ENCODE measurements around the gene OXLD1.

Gene OXLD1

GRCh38 chr17:81706757-81707624 is 40.6 kb upstream of the OXLD1 start:
- DNase-seq = no peak
- TF ChIP-seq POLR2A (IDR thresholded peaks at IDR 0.05; ENCODE audit: low read length) = no peak
- no peak for TF ChIP-seq GATA1 (IDR thresholded peaks at IDR 0.05; ENCODE audit: low read depth, low read length)

GRCh38 chr17:81706232-81706611 is 39.8 kb upstream of the OXLD1 start:
- DNase-seq = no peak
- no peak for TF ChIP-seq GATA1 (IDR thresholded peaks at IDR 0.05; ENCODE audit: low read depth, low read length)
- no peak for TF ChIP-seq POLR2A (IDR thresholded peaks at IDR 0.05; ENCODE audit: low read length)

GRCh38 chr17:81705518-81706231 is 39.3 kb upstream of the OXLD1 start:
- DNase-seq = no peak
- TF ChIP-seq GATA1 (IDR thresholded peaks at IDR 0.05; ENCODE audit: low read depth, low read length) (no peak), POLR2A (IDR thresholded peaks at IDR 0.05; ENCODE audit: low read length) (no peak)

- TF ChIP-seq POLR2A (IDR thresholded peaks at IDR 0.05; ENCODE audit: low read length) = no peak
- no peak for TF ChIP-seq GATA1 (IDR thresholded peaks at IDR 0.05; ENCODE audit: low read depth, low read length)
- peak; percentile 60 to 63 for DNase-seq
Observed at GRCh38 chr17:81703747-81704654, 37.6 kb upstream of the OXLD1 start.

GRCh38 chr17:81702934-81703746 is 36.7 kb upstream of the OXLD1 start, which contains the start of gene MRPL12:
Gene MRPL12, plus strand, starts transcription at chr17:81703367. Its CDS starts 135 bp downstream, at chr17:81703502.
- TF ChIP-seq GATA1 (IDR thresholded peaks at IDR 0.05; ENCODE audit: low read depth, low read length) (no peak), POLR2A (IDR thresholded peaks at IDR 0.05; ENCODE audit: low read length) (peak; percentile 93)

GRCh38 chr17:81701288-81702071 is 35.1 kb upstream of the OXLD1 start:
- peak; percentile 72 to 73 for DNase-seq
- no peak for TF ChIP-seq POLR2A (IDR thresholded peaks at IDR 0.05; ENCODE audit: low read length)
- TF ChIP-seq GATA1 (IDR thresholded peaks at IDR 0.05; ENCODE audit: low read depth, low read length) = no peak

More at GRCh38 chr17:81702934-81703746, 36.7 kb upstream of the OXLD1 start, which contains the start of gene MRPL12:
- DNase-seq = peak; percentile 94 to 95

- TF ChIP-seq GATA1 (IDR thresholded peaks at IDR 0.05; ENCODE audit: low read depth, low read length) (no peak), POLR2A (IDR thresholded peaks at IDR 0.05; ENCODE audit: low read length) (no peak)
- no peak for DNase-seq
Observed at GRCh38 chr17:81700353-81701287, 34.2 kb upstream of the OXLD1 start.

- TF ChIP-seq POLR2A (IDR thresholded peaks at IDR 0.05; ENCODE audit: low read length) (no peak), GATA1 (IDR thresholded peaks at IDR 0.05; ENCODE audit: low read depth, low read length) (no peak)
- DNase-seq = no peak
Observed at GRCh38 chr17:81697261-81698044, 31.0 kb upstream of the OXLD1 start.

- DNase-seq = no peak
- TF ChIP-seq GATA1 (IDR thresholded peaks at IDR 0.05; ENCODE audit: low read depth, low read length) (no peak), POLR2A (IDR thresholded peaks at IDR 0.05; ENCODE audit: low read length) (no peak)
Observed at GRCh38 chr17:81696218-81696941, 30.0 kb upstream of the OXLD1 start.

GRCh38 chr17:81695801-81696200 is 29.4 kb upstream of the OXLD1 start:
- DNase-seq = no peak
- no peak for TF ChIP-seq GATA1 (IDR thresholded peaks at IDR 0.05; ENCODE audit: low read depth, low read length)
- TF ChIP-seq POLR2A (IDR thresholded peaks at IDR 0.05; ENCODE audit: low read length) = no peak
